ENCODE data around the gene NRP1.

Gene NRP1

GRCh38 chr10:33329178-33329577 is 5.3 kb downstream of the NRP1 start:
- Histone ChIP-seq H3K36me3 (no peaks in the 10 kb centered on the region), H3K9me3 (no peaks in the 10 kb centered on the region), H3K27ac (no peak overlapping the region), H3K4me1 (ENCODE audit: control insufficient read depth in 1 of 2, insufficient read depth in 1 of 2, low read depth in 1 of 2, low read length in 1 of 2) (peaks cover 4 to 8% of the 10 kb centered on the region in 2 experiments), H3K4me3 (ENCODE audit: low read depth in 1 of 2, low read length in 1 of 2) (no peak overlapping the region), H3K27me3 (peaks cover 53% of the 10 kb centered on the region)
- TF ChIP-seq CTCF (IDR thresholded peaks at IDR 0.05): no peak

- peaks cover 44% of the 10 kb centered on the region for H3K27me3 ChIP-seq
- H3K36me3 ChIP-seq: no peaks in the 10 kb centered on the region
- no peaks in the 10 kb centered on the region for H3K9me3 ChIP-seq
- H3K27ac ChIP-seq: no peak overlapping the region
- no peak overlapping the region for H3K4me3 ChIP-seq (ENCODE audit: low read depth in 1 of 2, low read length in 1 of 2)
- no peak for TF ChIP-seq CTCF (IDR thresholded peaks at IDR 0.05)
- no peaks in the 10 kb centered on the region for H3K4me1 ChIP-seq (ENCODE audit: control insufficient read depth in 1 of 2, insufficient read depth in 1 of 2, low read depth in 1 of 2, low read length in 1 of 2)
Measured at GRCh38 chr10:33328253-33328652, 6.2 kb downstream of the NRP1 start.

- H3K36me3 ChIP-seq: no peaks in the 10 kb centered on the region
- no peak for TF ChIP-seq CTCF (IDR thresholded peaks at IDR 0.05)
- no peak overlapping the region for H3K4me3 ChIP-seq (ENCODE audit: low read depth in 1 of 2, low read length in 1 of 2)
- peaks cover 39% of the 10 kb centered on the region for H3K27me3 ChIP-seq
- no peaks in the 10 kb centered on the region for H3K9me3 ChIP-seq
- H3K27ac ChIP-seq: no peak overlapping the region
- H3K4me1 ChIP-seq (ENCODE audit: control insufficient read depth in 1 of 2, insufficient read depth in 1 of 2, low read depth in 1 of 2, low read length in 1 of 2): no peaks in the 10 kb centered on the region
Measured at GRCh38 chr10:33327751-33328150, 6.7 kb downstream of the NRP1 start.

- no peak for TF ChIP-seq CTCF (IDR thresholded peaks at IDR 0.05)
- Histone ChIP-seq H3K36me3 (no peaks in the 10 kb centered on the region), H3K9me3 (no peaks in the 10 kb centered on the region), H3K4me1 (ENCODE audit: control insufficient read depth in 1 of 2, insufficient read depth in 1 of 2, low read depth in 1 of 2, low read length in 1 of 2) (no peaks in the 10 kb centered on the region), H3K4me3 (ENCODE audit: low read depth in 1 of 2, low read length in 1 of 2) (no peak overlapping the region), H3K27ac (no peak overlapping the region), H3K27me3 (peaks cover 31% of the 10 kb centered on the region)
Measured at GRCh38 chr10:33326933-33327332, 7.5 kb downstream of the NRP1 start.

- Histone ChIP-seq H3K36me3 (no peaks in the 10 kb centered on the region), H3K4me3 (ENCODE audit: low read depth in 1 of 2, low read length in 1 of 2) (no peak overlapping the region), H3K27ac (no peak overlapping the region), H3K27me3 (peaks cover 21% of the 10 kb centered on the region), H3K9me3 (no peaks in the 10 kb centered on the region), H3K4me1 (ENCODE audit: control insufficient read depth in 1 of 2, insufficient read depth in 1 of 2, low read depth in 1 of 2, low read length in 1 of 2) (no peaks in the 10 kb centered on the region)
- TF ChIP-seq CTCF (IDR thresholded peaks at IDR 0.05): no peak
Measured at GRCh38 chr10:33325929-33326328, 8.5 kb downstream of the NRP1 start.

- Histone ChIP-seq H3K27me3 (peaks cover 11% of the 10 kb centered on the region), H3K4me1 (ENCODE audit: control insufficient read depth in 1 of 2, insufficient read depth in 1 of 2, low read depth in 1 of 2, low read length in 1 of 2) (no peaks in the 10 kb centered on the region)
Measured at GRCh38 chr10:33323721-33324120, 10.7 kb downstream of the NRP1 start.

More at GRCh38 chr10:33323721-33324120, 10.7 kb downstream of the NRP1 start:
- no peak for TF ChIP-seq CTCF (IDR thresholded peaks at IDR 0.05)
- no peak overlapping the region for H3K4me3 ChIP-seq (ENCODE audit: low read depth in 1 of 2, low read length in 1 of 2)
- no peak overlapping the region for H3K27ac ChIP-seq
- H3K36me3 ChIP-seq: no peaks in the 10 kb centered on the region
- no peaks in the 10 kb centered on the region for H3K9me3 ChIP-seq

Measured in neutrophil (primary cell).